Activated CD4-positive, CD25-positive, alpha-beta regulatory T cell treated with anti-CD3 and anti-CD28 coated beads, Interleukin-2, amount 50 U/mL, for 72 hours (primary cell): Measurements from ENCODE around the gene NAE1.
A peak's percentile ranks its signal among the peaks of the same experiment; 100 is the strongest.
"Not testable (repeated sequence)": the region's sequence is repeated elsewhere in the genome, so short reads cannot be mapped to it uniquely, and the experiment has no call there.

Source experiments
- DNase-seq: peaks from one replicate; pipeline ENCODE4 v3.0.0; 2021

NAE1 gene

DNA sequence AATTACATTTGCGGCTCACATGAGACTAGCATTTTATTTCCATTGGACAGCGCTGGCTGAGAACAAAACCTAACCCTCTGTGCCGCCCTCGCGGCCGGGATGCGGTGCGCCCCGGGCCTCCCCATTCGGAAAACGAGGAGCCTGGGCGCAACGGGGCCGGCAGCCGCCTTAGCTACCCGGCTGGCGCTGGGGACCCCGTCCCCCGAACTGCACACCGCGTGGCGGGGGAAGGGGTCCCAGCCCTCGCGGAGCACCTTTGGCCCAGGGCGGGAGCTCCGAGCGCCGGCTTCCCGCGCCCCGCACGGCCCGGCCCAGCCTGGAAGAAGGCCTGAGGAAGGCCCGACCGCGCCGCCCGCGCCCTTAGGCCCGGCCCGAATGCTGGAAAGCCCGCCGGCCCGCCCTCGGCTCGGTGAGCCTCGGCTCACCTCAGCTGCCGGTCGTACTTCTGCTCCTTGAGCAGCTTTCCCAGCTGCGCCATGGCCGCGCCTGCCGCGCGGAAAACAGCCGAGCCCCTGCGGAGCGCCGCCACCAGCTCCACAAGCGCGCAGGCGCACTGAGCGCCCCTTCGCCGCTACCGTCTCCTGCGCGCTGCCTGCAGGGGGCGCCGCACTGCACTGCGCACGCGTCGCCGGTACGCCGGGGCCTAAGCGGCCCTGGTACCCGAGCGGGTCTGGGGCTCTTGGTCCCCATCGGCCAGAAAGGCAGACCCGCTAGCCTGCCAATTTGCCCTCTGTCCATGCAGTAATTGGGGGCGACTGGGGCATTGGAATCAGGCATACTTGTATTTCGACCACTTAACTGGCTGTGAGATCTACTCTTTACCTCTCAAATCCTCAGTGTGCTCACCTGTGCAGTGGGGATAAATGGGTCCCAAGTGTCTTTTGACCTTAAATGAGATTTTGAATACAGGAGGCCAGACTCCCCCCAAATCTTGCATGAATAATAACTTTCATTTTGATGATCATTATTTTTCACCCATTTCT lies at the start of gene NAE1:
Gene NAE1, minus strand, starts transcription at position 555 of the 983 bp plus-strand sequence. Its CDS starts 77 bp downstream, at position 478.
- peak; percentile 94 for DNase-seq

GRCh38 chr16:66878067-66878466 lies 47.3 kb upstream of the NAE1 start:
- no peak for DNase-seq

GRCh38 chr16:66874079-66874775 lies 43.5 kb upstream of the NAE1 start:
- no peak for DNase-seq

- no peak for DNase-seq
Measured at GRCh38 chr16:66873685-66874055, 42.9 kb upstream of the NAE1 start.

- peak; percentile 94 for DNase-seq
Measured at GRCh38 chr16:66872943-66873684, 42.3 kb upstream of the NAE1 start.

DNA sequence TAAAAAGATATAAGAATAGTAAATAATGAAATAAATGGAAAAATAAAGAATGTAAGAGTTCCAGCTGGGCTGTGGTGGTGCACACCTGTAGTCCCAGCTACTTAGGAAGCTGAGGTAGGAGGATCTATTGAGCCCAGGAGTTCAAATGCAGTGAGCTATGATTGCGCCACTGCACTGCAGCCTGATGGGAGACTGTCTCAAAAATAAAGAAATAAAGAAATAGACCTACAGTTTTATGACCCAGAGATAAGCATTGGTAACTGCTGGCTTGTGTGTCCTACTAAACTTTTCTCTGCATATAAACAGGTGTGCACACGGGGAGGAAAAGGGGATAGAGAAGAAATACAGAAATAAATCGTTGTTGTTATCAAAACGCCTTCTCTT lies 41.8 kb upstream of the NAE1 start:
- no peak for DNase-seq

DNA sequence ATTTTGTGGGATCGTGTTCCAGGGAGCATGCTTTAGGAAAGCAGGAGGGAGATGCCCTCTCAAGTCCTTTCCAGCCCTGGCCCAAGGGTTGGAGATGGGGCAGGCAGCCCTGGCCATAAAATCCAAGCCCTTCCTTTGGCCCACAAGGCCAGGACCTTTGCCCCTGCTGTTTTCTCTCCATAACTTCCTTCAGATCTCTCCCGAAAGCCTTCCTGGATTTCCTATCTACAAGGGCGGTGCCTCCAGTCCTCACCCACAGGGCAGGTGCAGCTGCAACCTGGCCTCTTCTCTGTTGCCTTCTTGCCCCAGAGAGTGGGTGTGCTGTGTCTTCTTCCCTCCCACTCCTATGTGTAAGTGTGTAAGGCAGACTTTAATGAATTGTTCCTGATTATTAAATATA lies 41.1 kb upstream of the NAE1 start:
- DNase-seq, result no peak

- DNase-seq, result not testable (repeated sequence)
Measured at GRCh38 chr16:66871363-66871762, 40.6 kb upstream of the NAE1 start.

DNA sequence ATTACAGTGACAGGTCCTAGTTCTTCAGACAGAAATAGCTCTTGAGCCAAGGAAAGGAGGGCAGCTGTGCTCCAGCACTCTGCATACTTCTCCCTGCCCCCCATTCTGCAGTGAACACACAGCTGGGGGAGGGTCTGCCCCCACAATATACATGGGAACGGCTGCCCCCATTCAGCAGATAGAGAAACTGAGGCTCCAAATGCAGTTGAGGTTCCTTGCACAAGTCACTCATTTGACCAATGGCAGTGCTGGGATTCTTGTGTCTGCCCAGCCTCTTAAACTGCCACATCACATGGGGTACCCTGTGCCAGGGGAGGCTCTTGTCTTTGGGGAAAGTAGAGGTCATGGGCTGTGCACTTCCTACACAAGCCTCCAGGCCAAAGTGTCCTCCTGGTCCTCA lies 38.6 kb upstream of the NAE1 start:
- DNase-seq, result no peak

DNA sequence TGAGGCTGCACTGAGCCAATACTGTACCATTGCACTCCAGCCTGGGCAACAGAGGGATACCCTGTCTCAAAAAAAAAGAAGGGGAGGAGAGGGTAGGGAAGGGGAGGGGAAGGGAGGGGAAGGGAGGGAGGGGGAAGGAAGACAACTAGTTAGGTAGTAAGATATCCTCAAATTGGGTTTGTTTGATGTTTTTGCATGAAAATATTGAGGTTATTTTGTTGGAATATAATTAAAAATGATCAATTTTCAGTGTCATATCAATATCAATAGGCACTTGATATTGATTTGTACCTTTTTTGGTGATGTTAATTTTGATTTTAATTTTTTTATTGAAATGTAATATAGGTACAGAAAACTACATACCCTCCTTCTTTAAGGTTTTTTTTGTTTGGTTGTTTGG lies 32.9 kb upstream of the NAE1 start:
- no peak for DNase-seq

GRCh38 chr16:66862023-66862520 lies 31.3 kb upstream of the NAE1 start:
- DNase-seq, result no peak

- no peak for DNase-seq
Measured at GRCh38 chr16:66859397-66860068, 28.8 kb upstream of the NAE1 start.

DNA sequence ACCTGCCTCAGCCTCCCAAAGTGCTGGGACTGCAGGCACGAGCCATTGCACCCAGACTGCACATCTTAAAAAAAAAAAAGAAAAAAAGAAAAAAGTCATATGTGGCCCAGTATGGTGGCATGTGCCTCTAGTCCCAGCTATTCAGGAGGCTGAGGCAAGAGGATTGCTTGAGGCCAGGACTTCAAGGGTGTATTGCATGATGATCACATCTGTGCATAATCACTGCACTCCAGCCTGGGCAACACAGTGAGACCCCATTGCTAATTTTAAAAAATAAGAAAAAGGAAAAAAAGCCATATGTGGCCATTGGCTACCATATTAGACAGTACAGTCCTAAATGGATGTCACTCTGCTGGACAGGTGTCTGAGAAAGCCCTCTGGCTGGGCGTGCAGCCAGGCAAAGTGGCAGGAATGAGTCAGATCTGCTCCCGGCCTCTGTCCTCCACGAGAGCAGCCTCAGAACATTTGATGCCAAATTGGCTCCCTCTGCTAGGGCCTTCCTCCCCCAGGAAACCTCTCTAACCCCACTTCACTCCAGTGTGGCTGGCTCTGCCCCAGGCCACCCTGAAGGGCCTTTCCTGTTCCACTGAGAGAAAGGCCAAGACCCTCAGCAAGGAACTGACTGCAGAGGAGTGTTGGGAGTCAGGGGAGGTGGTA lies 28.1 kb upstream of the NAE1 start:
- no peak for DNase-seq

DNA sequence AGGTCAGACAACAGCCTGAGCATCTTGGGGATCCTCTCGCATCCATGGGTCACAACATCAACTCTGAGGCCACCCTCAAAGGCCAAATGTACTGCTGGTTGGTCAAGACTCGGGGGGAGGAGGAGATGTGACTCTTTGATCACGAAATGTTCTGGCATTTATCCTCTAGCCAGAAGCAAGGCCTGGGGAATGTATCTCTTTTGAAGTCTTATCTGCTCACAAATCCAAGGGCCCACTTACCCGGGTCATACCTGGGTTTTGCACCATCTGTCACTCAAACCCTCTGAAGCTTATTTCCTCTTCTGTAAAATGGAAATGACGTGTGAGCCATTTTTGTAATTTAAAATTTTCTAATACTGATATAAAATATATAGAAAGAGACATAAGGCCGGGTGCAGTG lies 26.7 kb upstream of the NAE1 start:
- DNase-seq, result no peak

DNA sequence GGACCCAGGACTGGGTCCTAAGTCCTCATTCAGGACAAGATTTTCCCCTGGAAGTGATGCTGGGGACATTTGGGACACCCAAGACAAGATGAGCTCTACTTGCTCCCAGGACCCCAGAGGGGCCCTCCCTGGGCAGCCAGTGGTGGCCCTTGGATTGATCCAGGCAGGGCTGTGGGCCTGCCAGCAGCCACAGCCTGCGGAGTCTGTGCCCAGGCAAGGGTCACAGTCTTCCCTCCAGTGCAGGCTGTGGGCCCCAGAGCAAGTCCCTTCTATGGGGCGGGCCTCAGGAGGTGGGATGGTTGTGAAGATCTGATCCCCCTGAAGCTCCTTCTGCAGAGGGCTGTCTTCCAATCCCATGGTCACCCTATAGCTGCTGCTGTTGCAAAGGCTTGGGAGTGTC lies 26.0 kb upstream of the NAE1 start:
- DNase-seq, result no peak

DNA sequence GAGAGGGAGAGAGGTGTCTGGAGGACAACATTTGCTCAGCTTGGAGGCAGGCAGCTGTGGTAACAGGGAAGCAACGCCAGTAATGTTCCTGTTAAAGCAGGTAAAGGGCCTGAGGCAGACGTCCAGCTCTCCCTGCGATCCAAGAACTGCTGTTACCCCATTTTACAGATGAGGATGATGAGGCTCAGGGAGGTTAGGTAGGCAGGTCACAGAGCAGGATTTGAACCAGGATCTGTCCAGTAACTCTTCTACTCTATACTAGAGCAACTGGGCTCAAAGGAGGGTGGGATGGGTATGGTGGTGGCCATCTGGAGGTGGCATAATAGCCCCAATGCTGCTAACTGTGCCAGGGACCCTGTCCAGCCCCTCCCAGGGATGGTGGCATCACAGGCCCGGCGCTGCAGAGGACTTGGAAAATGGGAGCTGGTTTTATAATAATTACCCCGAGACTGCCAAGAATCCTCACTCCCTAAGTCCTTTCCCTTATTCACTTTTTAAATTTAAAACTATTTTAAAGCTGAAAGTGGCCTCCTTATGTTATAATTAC lies 25.5 kb upstream of the NAE1 start:
- DNase-seq, result no peak

GRCh38 chr16:66853261-66854139 lies 22.7 kb upstream of the NAE1 start:
- no peak for DNase-seq

- no peak for DNase-seq
Measured at GRCh38 chr16:66851166-66851964, 20.6 kb upstream of the NAE1 start.

DNA sequence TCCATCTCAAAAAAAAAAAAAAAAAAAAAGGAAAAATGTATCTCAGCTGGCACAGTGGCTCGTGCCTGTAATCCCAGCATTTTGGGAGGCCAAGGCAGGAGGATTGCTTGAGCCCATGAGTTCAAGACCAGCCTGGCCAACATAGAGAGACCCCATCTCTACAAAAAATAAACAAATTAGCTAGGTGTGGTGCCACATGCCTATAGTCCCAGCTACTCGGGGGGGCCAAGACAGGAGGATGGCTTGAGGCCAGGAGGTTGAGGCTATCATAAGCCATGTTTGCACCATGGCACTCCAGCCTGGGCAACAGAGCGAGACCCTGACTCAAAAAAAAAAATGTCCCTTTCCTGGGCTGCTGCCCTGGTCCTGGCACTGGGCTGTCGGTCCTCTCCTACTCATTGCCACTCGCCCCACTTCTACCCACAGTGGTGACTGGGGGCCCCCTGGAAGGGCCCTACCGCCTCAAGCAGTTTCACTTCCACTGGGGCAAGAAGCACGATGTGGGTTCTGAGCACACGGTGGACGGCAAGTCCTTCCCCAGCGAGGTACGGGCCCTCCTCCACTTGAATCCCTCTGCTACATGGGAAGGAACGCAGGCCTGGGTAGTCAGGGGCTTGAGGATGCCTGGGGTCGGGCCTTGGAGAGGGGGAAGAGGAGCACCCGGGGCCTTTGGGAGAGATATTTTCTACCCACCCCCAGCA lies 19.5 kb upstream of the NAE1 start:
- peak; percentile 12 for DNase-seq
